AG10803 (cell line): ENCODE measurements around the gene TMIGD1.
A peak's percentile ranks its signal among the peaks of the same experiment; 100 is the strongest.

ENCODE experiments used
- DNase-seq: peaks from one replicate; pipeline ENCODE4 v3.0.0; 2010; ENCODE audit warnings: low read depth
- H3K4me3 ChIP-seq: 2 replicates; pipeline ENCODE4 v1.5.1; 2011; ENCODE audit warnings: mild to moderate bottlenecking, low read length, control low read depth
- TF ChIP-seq, protein P1 (sequence below): conservative IDR thresholded peaks from 2 replicates; pipeline ENCODE4 v1.5.1; 2011; ENCODE audit warnings: mild to moderate bottlenecking, low read length, control low read depth, inconsistent platforms

The TMIGD1 gene

DNA sequence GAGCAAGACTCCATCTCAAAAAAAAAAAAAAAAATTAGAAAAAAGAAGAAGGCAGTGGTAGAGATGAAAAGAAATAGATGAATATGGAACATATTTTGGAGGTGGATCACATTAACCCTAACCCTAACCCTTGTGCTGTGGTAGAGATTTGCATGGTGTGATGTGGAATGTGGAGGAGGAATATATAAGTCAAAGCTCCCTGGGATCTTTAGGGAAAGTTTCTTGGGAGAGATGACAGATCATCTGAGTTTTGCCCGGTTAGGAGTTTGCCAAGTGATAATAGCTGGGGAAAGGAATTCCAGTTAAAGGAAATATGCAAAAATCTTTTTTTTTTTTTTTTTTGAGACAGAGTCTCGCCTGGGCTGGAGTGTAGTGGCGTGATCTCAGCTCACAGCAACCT is 29.1 kb downstream of the TMIGD1 start:
- no peak overlapping the region for H3K4me3 ChIP-seq
- no peak for DNase-seq
- TF ChIP-seq, protein P1, sequence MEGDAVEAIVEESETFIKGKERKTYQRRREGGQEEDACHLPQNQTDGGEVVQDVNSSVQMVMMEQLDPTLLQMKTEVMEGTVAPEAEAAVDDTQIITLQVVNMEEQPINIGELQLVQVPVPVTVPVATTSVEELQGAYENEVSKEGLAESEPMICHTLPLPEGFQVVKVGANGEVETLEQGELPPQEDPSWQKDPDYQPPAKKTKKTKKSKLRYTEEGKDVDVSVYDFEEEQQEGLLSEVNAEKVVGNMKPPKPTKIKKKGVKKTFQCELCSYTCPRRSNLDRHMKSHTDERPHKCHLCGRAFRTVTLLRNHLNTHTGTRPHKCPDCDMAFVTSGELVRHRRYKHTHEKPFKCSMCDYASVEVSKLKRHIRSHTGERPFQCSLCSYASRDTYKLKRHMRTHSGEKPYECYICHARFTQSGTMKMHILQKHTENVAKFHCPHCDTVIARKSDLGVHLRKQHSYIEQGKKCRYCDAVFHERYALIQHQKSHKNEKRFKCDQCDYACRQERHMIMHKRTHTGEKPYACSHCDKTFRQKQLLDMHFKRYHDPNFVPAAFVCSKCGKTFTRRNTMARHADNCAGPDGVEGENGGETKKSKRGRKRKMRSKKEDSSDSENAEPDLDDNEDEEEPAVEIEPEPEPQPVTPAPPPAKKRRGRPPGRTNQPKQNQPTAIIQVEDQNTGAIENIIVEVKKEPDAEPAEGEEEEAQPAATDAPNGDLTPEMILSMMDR: no peak

DNA sequence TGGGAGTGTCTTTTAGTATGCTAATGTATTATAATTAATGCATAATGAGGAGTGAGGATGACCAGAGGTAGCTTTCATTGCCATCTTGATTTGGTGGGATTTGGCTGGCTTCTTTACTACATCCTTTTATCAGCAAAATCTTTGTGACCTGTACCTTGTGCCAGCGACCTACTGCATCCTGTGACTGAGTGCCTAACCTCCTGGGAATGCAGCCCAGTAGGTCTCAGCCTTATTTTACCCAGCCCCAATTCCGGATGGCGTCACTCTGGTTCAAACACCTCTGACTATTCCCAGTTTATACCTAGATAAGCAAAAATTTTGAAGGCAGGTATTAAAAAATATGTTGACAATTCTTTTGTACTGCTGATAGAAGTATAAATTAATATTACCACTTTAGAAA is 31.6 kb downstream of the TMIGD1 start:
- TF ChIP-seq, protein P1: no peak
- DNase-seq: no peak
- H3K4me3 ChIP-seq: no peak overlapping the region

DNA sequence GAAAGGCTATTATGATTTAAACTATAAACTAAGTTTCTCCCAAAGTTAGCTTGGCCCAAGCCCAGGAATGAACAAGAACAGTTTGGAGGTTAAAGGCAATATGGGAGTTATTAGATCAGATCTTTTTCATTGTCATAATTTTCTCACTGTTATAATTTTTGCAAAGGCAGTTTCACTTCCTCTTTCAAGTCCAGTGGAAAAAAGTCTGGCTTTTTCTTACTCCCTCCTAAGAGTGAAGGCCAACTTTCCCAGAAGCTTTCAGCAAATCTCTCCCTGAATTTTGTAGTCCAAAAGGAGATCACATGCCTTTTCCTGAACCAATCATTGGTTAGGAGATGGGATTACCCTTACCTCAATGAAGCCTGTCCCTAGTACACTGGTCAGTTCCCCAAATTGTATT is 33.0 kb downstream of the TMIGD1 start:
- TF ChIP-seq, protein P1: no peak
- DNase-seq: no peak
- H3K4me3 ChIP-seq: no peak overlapping the region

DNA sequence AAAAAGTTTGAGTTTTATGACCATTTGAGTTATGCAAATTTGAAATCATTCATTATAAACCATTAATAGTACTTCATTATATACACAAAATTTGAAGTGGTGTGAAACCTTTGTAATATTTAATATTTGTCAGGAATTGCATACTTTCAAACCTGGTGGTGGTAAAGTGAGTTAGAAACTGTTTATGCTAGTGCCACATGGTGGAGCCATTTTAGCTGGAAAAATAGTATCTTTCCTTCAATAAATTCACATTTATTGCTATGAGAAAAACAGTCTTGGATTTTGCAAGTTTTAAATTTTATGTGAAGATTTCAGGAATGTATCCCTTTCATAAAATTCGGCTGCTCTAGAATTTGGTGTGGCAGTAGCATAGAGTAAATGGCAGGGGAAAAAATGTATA is 34.9 kb downstream of the TMIGD1 start:
- no peak overlapping the region for H3K4me3 ChIP-seq
- TF ChIP-seq, protein P1: peak; percentile 28

DNA sequence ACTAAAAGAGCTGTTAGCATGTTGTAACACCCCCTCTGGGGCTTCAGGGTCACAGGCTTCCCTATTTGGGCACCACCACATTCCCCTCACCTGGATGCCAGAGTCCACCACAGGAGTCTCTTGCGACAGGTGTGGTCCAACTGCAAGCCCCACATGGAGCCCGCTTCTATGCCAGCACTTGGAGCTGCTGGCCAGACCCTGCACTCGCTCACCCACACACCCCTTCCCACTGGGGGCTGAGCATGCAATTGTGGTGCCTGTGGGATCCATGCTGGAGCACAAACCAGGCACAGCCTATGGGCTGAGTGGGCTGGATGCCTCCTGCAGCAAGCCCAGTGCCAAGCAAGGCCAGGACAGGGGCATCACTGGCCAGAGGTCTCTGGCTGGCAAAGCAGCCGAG is 36.1 kb downstream of the TMIGD1 start:
- TF ChIP-seq, protein P1: no peak
- no peak overlapping the region for H3K4me3 ChIP-seq
- no peak for DNase-seq

More for the DNA sequence above, 34.9 kb downstream of the TMIGD1 start:
- no peak for DNase-seq

DNA sequence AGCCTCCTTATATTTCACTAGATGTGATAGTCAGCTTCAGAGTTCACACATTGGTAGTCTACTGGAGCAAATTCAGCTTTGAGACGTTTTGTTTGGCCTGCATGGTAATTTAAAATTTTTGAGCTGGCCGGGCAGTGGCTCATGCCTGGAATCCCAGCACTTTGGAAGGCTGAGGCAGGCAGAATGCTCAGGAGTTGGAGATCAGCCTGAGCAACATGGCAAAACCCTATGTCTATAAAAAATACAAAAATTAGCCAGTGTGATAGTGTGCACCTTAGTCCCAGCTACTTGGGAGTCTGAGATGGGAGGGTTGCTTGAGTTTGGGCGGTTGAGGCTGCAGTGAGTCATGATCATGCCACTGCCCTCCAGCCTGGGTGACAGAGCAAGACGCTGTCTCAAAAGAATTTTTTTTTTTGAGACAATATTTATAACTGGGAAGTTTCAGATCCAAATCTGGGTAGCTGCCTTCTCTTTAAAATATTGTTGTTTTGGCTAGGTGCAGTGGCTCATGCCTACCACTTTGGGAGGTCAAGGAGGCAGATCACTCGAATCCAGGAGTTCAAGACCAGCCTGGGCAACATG is 37.3 kb downstream of the TMIGD1 start:
- no peak overlapping the region for H3K4me3 ChIP-seq
- TF ChIP-seq, protein P1: no peak
- no peak for DNase-seq

DNA sequence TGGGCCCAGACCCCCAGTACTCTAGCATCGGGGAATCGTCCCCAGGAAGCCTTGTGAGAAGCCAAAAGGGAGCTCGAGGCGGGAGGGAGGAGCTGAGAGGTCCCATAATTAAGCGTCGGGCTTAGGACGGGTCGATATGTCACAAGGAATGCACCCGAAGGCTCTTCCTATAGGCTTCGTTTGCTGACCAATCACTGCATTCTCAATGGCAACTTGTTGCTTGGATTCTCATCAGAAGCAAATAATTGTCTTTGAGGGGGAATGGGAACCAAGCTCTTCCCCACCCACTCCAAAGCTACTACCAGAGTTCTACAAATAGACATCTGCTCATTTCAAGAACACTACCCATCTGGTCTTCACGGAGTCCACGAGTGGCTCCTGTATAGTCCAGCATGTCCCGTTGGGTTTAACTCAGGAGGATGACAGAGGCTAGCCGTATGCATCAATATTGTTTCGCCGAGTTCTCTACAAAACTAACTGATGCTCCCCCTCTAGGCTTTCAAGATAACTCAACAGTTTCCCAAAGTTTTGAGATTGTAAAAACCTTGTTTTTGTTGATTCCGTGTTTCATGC is 41.5 kb downstream of the TMIGD1 start:
- peak; percentile 56 for DNase-seq
- TF ChIP-seq, protein P1: no peak
- H3K4me3 ChIP-seq: peak overlapping the region; percentile 65
